ENCODE measurements around the gene TBC1D14. TPM values are rescaled to one million over a fixed set of nuclear protein-coding genes. Genes with fewer than 3 reads are reported as not detected.

Gene TBC1D14
- total RNA-seq, 2 donors from 2014 or later = 46.7 to 49.9 TPM

DNA sequence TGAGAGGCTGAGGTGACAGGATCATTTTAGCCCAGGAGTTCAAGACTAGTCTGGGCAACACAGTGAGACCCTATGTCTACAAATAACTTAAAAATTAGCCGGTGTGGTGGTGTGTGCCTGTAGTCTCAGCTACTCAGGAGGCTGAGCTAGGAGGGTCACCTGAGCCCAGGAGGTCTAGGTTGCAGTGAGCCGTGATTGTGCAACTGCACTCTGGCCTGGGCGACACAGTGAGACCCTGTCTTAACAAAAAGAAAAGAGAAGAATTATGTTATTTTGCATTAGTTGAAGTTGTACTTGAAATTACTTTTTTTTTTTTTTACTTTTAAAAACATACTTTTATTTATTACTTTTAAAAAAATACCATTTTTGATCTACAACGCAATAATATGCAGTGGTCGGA lies 111.7 kb downstream of the TBC1D14 start:
- TF ChIP-seq CTCF (IDR thresholded peaks at IDR 0.05) = no peak
- Histone ChIP-seq H3K9me3 (no peaks in the 10 kb centered on the region), H3K27me3 (replicated peaks; ENCODE audit: insufficient read depth) (no peaks in the 10 kb centered on the region), H3K4me3 (no peak overlapping the region), H3K4me1 (ENCODE audit: control insufficient read depth in 1 of 2, low read depth in 2 of 2) (no peaks in the 10 kb centered on the region), H3K27ac (no peak overlapping the region), H3K36me3 (peaks cover 26% of the 10 kb centered on the region)
- DNase-seq (ENCODE audit: low spot score) (no peak), ATAC-seq (ENCODE audit: insufficient number of reproducible peaks, low FRiP score, low read depth) (no peak)

GRCh38 chr4:7021930-7022664 lies 112.5 kb downstream of the TBC1D14 start:
- Histone ChIP-seq H3K27me3 (replicated peaks; ENCODE audit: insufficient read depth) (no peaks in the 10 kb centered on the region), H3K4me1 (ENCODE audit: control insufficient read depth in 1 of 2, low read depth in 2 of 2) (no peaks in the 10 kb centered on the region), H3K36me3 (peaks cover 24% of the 10 kb centered on the region), H3K9me3 (no peaks in the 10 kb centered on the region), H3K4me3 (no peak overlapping the region), H3K27ac (no peak overlapping the region)
- ATAC-seq (ENCODE audit: insufficient number of reproducible peaks, low FRiP score, low read depth) = no peak
- no peak for DNase-seq (ENCODE audit: low spot score)
- TF ChIP-seq CTCF (IDR thresholded peaks at IDR 0.05) = no peak

DNA sequence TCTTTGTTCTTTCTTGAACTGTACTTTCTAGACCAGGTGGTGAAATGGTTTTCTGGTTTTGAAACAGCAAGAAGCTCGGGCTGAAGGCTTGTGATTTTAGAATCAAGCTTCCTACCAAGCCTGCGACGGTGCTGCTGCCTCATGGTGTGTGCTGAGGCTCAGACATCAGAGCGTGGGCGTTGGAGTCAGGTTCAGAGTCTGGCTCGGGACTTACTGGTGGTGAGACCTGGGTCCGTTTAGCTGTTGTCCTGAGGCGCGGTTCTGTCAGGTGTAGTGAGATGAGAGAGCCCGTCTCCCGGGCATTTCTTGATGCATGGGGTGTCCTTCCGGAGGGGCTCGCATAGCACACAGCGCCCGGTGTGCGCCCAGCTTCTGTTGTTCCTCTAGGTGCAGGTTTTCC lies 113.9 kb downstream of the TBC1D14 start:
- no peaks in the 10 kb centered on the region for H3K4me1 ChIP-seq (ENCODE audit: control insufficient read depth in 1 of 2, low read depth in 2 of 2)
- H3K4me3 ChIP-seq = no peak overlapping the region
- no peak for DNase-seq (ENCODE audit: low spot score)
- no peak overlapping the region for H3K27ac ChIP-seq
- ATAC-seq (ENCODE audit: insufficient number of reproducible peaks, low FRiP score, low read depth) = no peak
- H3K27me3 ChIP-seq (replicated peaks; ENCODE audit: insufficient read depth) = no peaks in the 10 kb centered on the region
- peaks cover 20% of the 10 kb centered on the region for H3K36me3 ChIP-seq
- no peak for TF ChIP-seq CTCF (IDR thresholded peaks at IDR 0.05)
- H3K9me3 ChIP-seq = no peaks in the 10 kb centered on the region

- Histone ChIP-seq H3K4me3 (no peak overlapping the region), H3K27ac (no peak overlapping the region), H3K27me3 (replicated peaks; ENCODE audit: insufficient read depth) (no peaks in the 10 kb centered on the region), H3K4me1 (ENCODE audit: control insufficient read depth in 1 of 2, low read depth in 2 of 2) (no peaks in the 10 kb centered on the region), H3K9me3 (no peaks in the 10 kb centered on the region), H3K36me3 (peaks cover 23% of the 10 kb centered on the region)
- TF ChIP-seq CTCF (IDR thresholded peaks at IDR 0.05) = no peak
- DNase-seq (ENCODE audit: low spot score) (no peak), ATAC-seq (ENCODE audit: insufficient number of reproducible peaks, low FRiP score, low read depth) (no peak)
Observed at GRCh38 chr4:7023901-7024300, 114.3 kb downstream of the TBC1D14 start.

- H3K4me1 ChIP-seq (ENCODE audit: control insufficient read depth in 1 of 2, low read depth in 2 of 2) = no peaks in the 10 kb centered on the region
- no peak for ATAC-seq (ENCODE audit: insufficient number of reproducible peaks, low FRiP score, low read depth)
- no peak for TF ChIP-seq CTCF (IDR thresholded peaks at IDR 0.05)
- no peak overlapping the region for H3K4me3 ChIP-seq
- H3K27ac ChIP-seq = no peak overlapping the region
- no peaks in the 10 kb centered on the region for H3K27me3 ChIP-seq (replicated peaks; ENCODE audit: insufficient read depth)
- H3K36me3 ChIP-seq = peaks cover 22% of the 10 kb centered on the region
- no peaks in the 10 kb centered on the region for H3K9me3 ChIP-seq
- DNase-seq (ENCODE audit: low spot score) = no peak
Observed at GRCh38 chr4:7024336-7024890, 114.8 kb downstream of the TBC1D14 start.
